ENCODE results near the gene ARHGEF26.

DNA sequence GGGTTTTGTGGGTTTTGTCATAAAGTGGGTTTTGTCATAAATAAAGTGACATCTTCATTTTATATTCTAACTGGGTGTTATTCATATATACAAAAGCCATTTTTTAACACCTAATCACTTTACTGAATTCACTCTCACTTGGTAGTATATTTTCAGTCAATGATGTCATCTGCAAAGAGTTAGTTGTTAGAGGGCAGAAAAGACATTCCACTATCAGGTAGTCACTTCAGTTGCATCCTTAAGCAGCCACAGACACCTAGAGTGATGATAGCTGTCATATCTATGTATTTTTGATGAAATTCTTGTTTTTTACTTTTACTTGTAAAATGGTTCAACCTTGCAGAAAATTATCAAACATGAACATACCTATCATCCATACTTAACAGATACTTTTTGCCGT, 114.1 kb downstream of the ARHGEF26 start:
- no peak for TF ChIP-seq POLR2A (IDR thresholded peaks at IDR 0.05)
- TF ChIP-seq, protein P1, sequence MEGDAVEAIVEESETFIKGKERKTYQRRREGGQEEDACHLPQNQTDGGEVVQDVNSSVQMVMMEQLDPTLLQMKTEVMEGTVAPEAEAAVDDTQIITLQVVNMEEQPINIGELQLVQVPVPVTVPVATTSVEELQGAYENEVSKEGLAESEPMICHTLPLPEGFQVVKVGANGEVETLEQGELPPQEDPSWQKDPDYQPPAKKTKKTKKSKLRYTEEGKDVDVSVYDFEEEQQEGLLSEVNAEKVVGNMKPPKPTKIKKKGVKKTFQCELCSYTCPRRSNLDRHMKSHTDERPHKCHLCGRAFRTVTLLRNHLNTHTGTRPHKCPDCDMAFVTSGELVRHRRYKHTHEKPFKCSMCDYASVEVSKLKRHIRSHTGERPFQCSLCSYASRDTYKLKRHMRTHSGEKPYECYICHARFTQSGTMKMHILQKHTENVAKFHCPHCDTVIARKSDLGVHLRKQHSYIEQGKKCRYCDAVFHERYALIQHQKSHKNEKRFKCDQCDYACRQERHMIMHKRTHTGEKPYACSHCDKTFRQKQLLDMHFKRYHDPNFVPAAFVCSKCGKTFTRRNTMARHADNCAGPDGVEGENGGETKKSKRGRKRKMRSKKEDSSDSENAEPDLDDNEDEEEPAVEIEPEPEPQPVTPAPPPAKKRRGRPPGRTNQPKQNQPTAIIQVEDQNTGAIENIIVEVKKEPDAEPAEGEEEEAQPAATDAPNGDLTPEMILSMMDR (IDR thresholded peaks at IDR 0.05): no peak
